BLaER1 treated with 17β-estradiol and CSF1 and Interleukin-3, amounts not matched to agents 10 nM and 100 nM (cell line): Measurements from ENCODE around the gene ZNF547.
A peak's percentile ranks its signal among the peaks of the same experiment; 100 is the strongest.

ENCODE experiments used
- H3K27ac ChIP-seq, 11 experiments: shearing (Covaris generic); formaldehyde crosslinking; 2 replicates each; pipeline ENCODE4 v1.8.1; 2022
- H3K27me3 ChIP-seq, 11 experiments: shearing (Covaris generic); formaldehyde crosslinking; 2 replicates each; pipeline ENCODE4 v1.8.1; 2022
- H3K36me3 ChIP-seq, 11 experiments: shearing (Covaris generic); formaldehyde crosslinking; 2 replicates each; pipeline ENCODE4 v1.8.1; 2022
- H3K4me1 ChIP-seq, 10 experiments: shearing (Covaris generic); formaldehyde crosslinking; 2 replicates each; pipeline ENCODE4 v1.8.1; 2022
- H3K4me2 ChIP-seq, 11 experiments: shearing (Covaris generic); formaldehyde crosslinking; 2 replicates each; pipeline ENCODE4 v1.8.1; 2022
- H3K4me3 ChIP-seq, 10 experiments: shearing (Covaris generic); formaldehyde crosslinking; 2 replicates each; pipeline ENCODE4 v1.8.1; 2022
- H3K9ac ChIP-seq, 11 experiments: shearing (Covaris generic); formaldehyde crosslinking; 2 replicates each; pipeline ENCODE4 v1.8.1; 2022
- H3K9me3 ChIP-seq, 11 experiments: shearing (Covaris generic); formaldehyde crosslinking; replicated peaks in 1 of 11; 2 replicates each; pipeline ENCODE4 v1.8.1; 2022
- H4K20me1 ChIP-seq, 11 experiments: shearing (Covaris generic); formaldehyde crosslinking; 2 replicates each; pipeline ENCODE4 v1.8.1; 2022
- Cebpa-rat ChIP-seq, 11 experiments: shearing (Covaris generic); IDR thresholded peaks; 2 replicates each; pipeline ENCODE4 v1.8.1; 2022

The ZNF547 gene

GRCh38 chr19:57410877-57411671 lies 47.7 kb downstream of the ZNF547 start, which contains the start of gene ZNF17:
Gene ZNF17 (plus strand): TSS chr19:57411161. CDS start chr19:57413616, 2,455 bp downstream.
- Histone ChIP-seq H3K4me1 (peaks cover 12 to 17% (median 15%) of the 10 kb centered on the region in 10 experiments), H3K36me3 (peaks cover 18 to 33% (median 28%) of the 10 kb centered on the region in 11 experiments), H4K20me1 (peaks cover 0 to 22% (median 0%) of the 10 kb centered on the region in 11 experiments; a peak in 5 of 22 replicates), H3K9ac (peak within 1 kb of the TSS; percentile 83 to 91 (median 87)), H3K4me3 (peak within 1 kb of the TSS; percentile 87 to 99 (median 94)), H3K4me2 (peak within 1 kb of the TSS; percentile 87 to 99 (median 96)), H3K27ac (peak within 1 kb of the TSS; percentile 22 to 76 (median 70); a peak in 21 of 22 replicates), H3K9me3 (no peaks in the 10 kb centered on the region), H3K27me3 (no peaks in the 10 kb centered on the region)
- no peak for TF ChIP-seq Cebpa-rat (IDR thresholded peaks at IDR 0.05)

- peaks cover 0 to 19% (median 0%) of the 10 kb centered on the region in 11 experiments; a peak in 4 of 22 replicates for H3K9me3 ChIP-seq
- H4K20me1 ChIP-seq = peaks cover 0 to 64% (median 12%) of the 10 kb centered on the region in 11 experiments; a peak in 8 of 22 replicates
- H3K36me3 ChIP-seq = peaks cover 63 to 92% (median 76%) of the 10 kb centered on the region in 11 experiments
- no peaks in the 10 kb centered on the region for H3K27me3 ChIP-seq
- no peak overlapping the region for H3K27ac ChIP-seq
- H3K9ac ChIP-seq = no peak overlapping the region
- TF ChIP-seq Cebpa-rat (IDR thresholded peaks at IDR 0.05) = no peak
- no peaks in the 10 kb centered on the region; a peak in 1 of 20 replicates for H3K4me1 ChIP-seq
- no peak overlapping the region for H3K4me3 ChIP-seq
- H3K4me2 ChIP-seq = no peak overlapping the region
These were observed 56.1 kb downstream of the ZNF547 start for GRCh38 chr19:57419439-57419838.

- TF ChIP-seq Cebpa-rat (IDR thresholded peaks at IDR 0.05) = no peak
- Histone ChIP-seq H3K9ac (no peak overlapping the region), H3K36me3 (peaks cover 50 to 76% (median 62%) of the 10 kb centered on the region in 11 experiments), H3K27ac (no peak overlapping the region), H3K27me3 (no peaks in the 10 kb centered on the region), H3K4me1 (no peaks in the 10 kb centered on the region; a peak in 1 of 20 replicates), H3K4me3 (no peak overlapping the region), H3K9me3 (peaks cover 0 to 19% (median 0%) of the 10 kb centered on the region in 11 experiments; a peak in 4 of 22 replicates), H3K4me2 (no peak overlapping the region), H4K20me1 (peaks cover 0 to 51% (median 12%) of the 10 kb centered on the region in 11 experiments; a peak in 8 of 22 replicates)
These were observed 57.7 kb downstream of the ZNF547 start for GRCh38 chr19:57421037-57421436.
